K562 (cell line): ENCODE measurements around the gene IRF2. TPM values are rescaled to one million over a fixed set of nuclear protein-coding genes. Genes with fewer than 3 reads are reported as not detected.
A peak's percentile ranks its signal among the peaks of the same experiment; 100 is the strongest.

Experiments
- ATAC-seq: fragments of 200-7000 bp; cut with Tn5 transposase; 3 replicates; pipeline ENCODE4 v1.9.1; 2020; ENCODE audit warnings: moderate library complexity
- BruUV-seq: library from RNA; stranded (reverse); fragments of 400-500 nt; replicated peaks from 2 replicates; lab custom pipeline; 2021; lab: Mats Ljungman, UMichigan
- CTCF ChIA-PET: fragments of 300-600 bp; formaldehyde crosslinking; extraction: SDS; loops from one replicate; lab custom pipeline; 2021; ENCODE audit warnings: low intra/inter-chr PET ratio; lab: Yijun Ruan, JAX
- POLR2A ChIA-PET: fragments of 300-600, 350-650 bp; sonication (Branson Sonifier 250); formaldehyde crosslinking; extraction: SDS; loops from one replicate; lab custom pipeline; 2021; ENCODE audit warnings: antibody characterized with exemption, inconsistent platforms; lab: Yijun Ruan, JAX
- DNase-seq, 4 experiments: peaks; one replicate each; pipeline versions ENCODE4 v3.0.0 to v3.0.0-alpha.2; 2011 to 2018; ENCODE audit warnings: low spot score in 3 of 4, mixed read lengths in 3 of 4; ENCODE audit errors: extremely low read depth in 1 of 4
- FAIRE-seq: peaks from 2 replicates; lab custom pipeline; 2011; peaks lifted over from hg19 to GRCh38; lab: Jason Lieb, UNC
- H2AFZ ChIP-seq: 2 replicates; pipeline ENCODE4 v1.6.0; 2011; ENCODE audit warnings: low read depth, low read length, control low read depth, inconsistent platforms
- H3K27ac ChIP-seq: fragments of 200-600 bp; 3 replicates; pipeline ENCODE4 v1.8.0; 2011; ENCODE audit warnings: low read depth, mild to moderate bottlenecking, control low read depth, inconsistent platforms, low read length, moderate library complexity, mixed read lengths; ENCODE audit errors: extremely low read depth
- H3K27me3 ChIP-seq, 2 experiments: fragments of 300-600 bp in 1 of 2; 2 replicates in 1 of 2; 3 replicates in 1 of 2; pipeline versions ENCODE4 v1.6.0 to v1.8.0; 2011; ENCODE audit warnings: inconsistent platforms in 2 of 2, low read length in 2 of 2, mild to moderate bottlenecking in 1 of 2, mixed read lengths in 1 of 2, moderate library complexity in 1 of 2; ENCODE audit not compliant: control insufficient read depth in 2 of 2, insufficient read depth in 2 of 2
- H3K36me3 ChIP-seq: fragments of 300-600 bp; 3 replicates; pipeline ENCODE4 v1.8.0; 2011; ENCODE audit warnings: mild to moderate bottlenecking, low read length, inconsistent platforms; ENCODE audit not compliant: control insufficient read depth, insufficient read depth
- H3K4me1 ChIP-seq, 2 experiments: fragments of 200-600 bp in 1 of 2; replicated peaks in 1 of 2; 2 replicates in 1 of 2; 3 replicates in 1 of 2; pipeline versions ENCODE4 v1.5.1 to v1.8.0; 2011; ENCODE audit warnings: inconsistent platforms in 2 of 2, low read length in 2 of 2, mild to moderate bottlenecking in 1 of 2, mixed read lengths in 1 of 2, moderate library complexity in 1 of 2; ENCODE audit not compliant: control insufficient read depth in 2 of 2, insufficient read depth in 2 of 2
- H3K4me2 ChIP-seq: 2 replicates; pipeline ENCODE4 v1.6.1; 2011; ENCODE audit warnings: low read length, control low read depth, inconsistent platforms, mixed read lengths; ENCODE audit not compliant: insufficient read depth
- H3K4me3 ChIP-seq: fragments of 200-600 bp; sonication (generic), shearing (Covaris generic); 2 replicates; pipeline ENCODE4 v1.5.1; 2016; ENCODE audit warnings: control low read depth, inconsistent platforms
- H3K79me2 ChIP-seq: fragments of 200-600 bp; 3 replicates; pipeline ENCODE4 v1.8.0; 2011; ENCODE audit warnings: low read length, inconsistent platforms; ENCODE audit not compliant: control insufficient read depth, insufficient read depth
- H3K9ac ChIP-seq, 2 experiments: 2 replicates each; pipeline versions ENCODE4 v1.6.0 to v1.6.1; 2011; ENCODE audit warnings: low read depth in 2 of 2, low read length in 2 of 2, control low read depth in 1 of 2, inconsistent platforms in 1 of 2, mild to moderate bottlenecking in 1 of 2, mixed read lengths in 1 of 2; ENCODE audit not compliant: insufficient read depth in 1 of 2
- H3K9me1 ChIP-seq: one replicate; pipeline ENCODE4 v1.6.0; 2011; ENCODE audit warnings: inconsistent platforms, mild to moderate bottlenecking, low read length, moderate library complexity; ENCODE audit not compliant: control insufficient read depth, insufficient read depth
- H3K9me3 ChIP-seq: replicated peaks from 2 replicates; pipeline ENCODE4 v1.5.1; 2011; ENCODE audit warnings: low read depth, low read length, inconsistent platforms; ENCODE audit not compliant: control insufficient read depth, insufficient read depth
- H4K20me1 ChIP-seq: replicated peaks from 2 replicates; pipeline ENCODE4 v1.6.1; 2011; ENCODE audit warnings: low read length, inconsistent platforms, mixed read lengths; ENCODE audit not compliant: control insufficient read depth, insufficient read depth
- C11orf30 ChIP-seq: fragments of 450-650 bp; IDR thresholded peaks from 2 replicates; pipeline ENCODE4 v1.6.1; 2016; ENCODE audit warnings: low read depth, mild to moderate bottlenecking
- ELF2 ChIP-seq: fragments of 250-450 bp; sonication (Bioruptor Pico); IDR thresholded peaks from 2 replicates; pipeline ENCODE4 v1.5.0; 2021; ENCODE audit warnings: mild to moderate bottlenecking
- ETV6 ChIP-seq, 3 experiments: fragments of 150-350 bp in 1 of 3; sonication (generic) in 1 of 3; formaldehyde crosslinking in 1 of 3; IDR thresholded peaks; 2 replicates each; pipeline versions ENCODE4 v1.6.1 to v1.8.0; 2014 to 2022; ENCODE audit warnings: borderline replicate concordance in 2 of 3, low read depth in 2 of 3, antibody characterized with exemption in 1 of 3, low read length in 1 of 3, mild to moderate bottlenecking in 1 of 3, missing genetic modification reagents in 1 of 3
- HMG20B ChIP-seq: fragments of 250-450 bp; sonication (Bioruptor Pico); IDR thresholded peaks from 2 replicates; pipeline ENCODE4 v1.5.0; 2021; ENCODE audit warnings: mild to moderate bottlenecking
- MAFF ChIP-seq: IDR thresholded peaks from 2 replicates; pipeline ENCODE4 v1.6.1; 2012; ENCODE audit warnings: low read length, improper control_type of control experiment
- MAFG ChIP-seq: fragments of 450-650 bp; conservative IDR thresholded peaks from 2 replicates; pipeline ENCODE4 v1.6.1; 2016; ENCODE audit warnings: missing genetic modification characterization, missing compliant biosample characterization
- MIER1 ChIP-seq: fragments of 450-650 bp; IDR thresholded peaks from 2 replicates; pipeline ENCODE4 v1.6.1; 2016; ENCODE audit warnings: antibody characterized with exemption, mild to moderate bottlenecking, low read depth
- NFE2 ChIP-seq: IDR thresholded peaks from 2 replicates; pipeline ENCODE4 v1.6.1; 2014; ENCODE audit warnings: antibody characterized with exemption, low read depth
- NFIC ChIP-seq: fragments of 450-650 bp; IDR thresholded peaks from 2 replicates; pipeline ENCODE4 v1.6.1; 2017; ENCODE audit warnings: mild to moderate bottlenecking, inconsistent platforms
- NRF1 ChIP-seq, 2 experiments: fragments of 450-650 bp; IDR thresholded peaks in 1 of 2; conservative IDR thresholded peaks in 1 of 2; 2 replicates each; pipeline ENCODE4 v1.6.1; 2014; ENCODE audit warnings: mild to moderate bottlenecking in 2 of 2
- PHF20 ChIP-seq: fragments of 450-650 bp; IDR thresholded peaks from 2 replicates; pipeline ENCODE4 v1.6.1; 2018; ENCODE audit not compliant: partially characterized antibody
- U2AF2 ChIP-seq: fragments of 200-400 bp; formaldehyde crosslinking; optimal IDR thresholded peaks from 2 replicates; pipeline ENCODE3; 2017; ENCODE audit warnings: low read depth, mild to moderate bottlenecking, low read length
- XRCC5 ChIP-seq: fragments of 200-400 bp; formaldehyde crosslinking; IDR thresholded peaks from 2 replicates; pipeline ENCODE4 v1.6.1; 2017; ENCODE audit warnings: low read depth, mild to moderate bottlenecking, low read length
- ZBTB8A ChIP-seq: fragments of 450-650 bp; IDR thresholded peaks from 2 replicates; pipeline ENCODE4 v1.6.1; 2018; ENCODE audit warnings: mild to moderate bottlenecking, moderate library complexity; ENCODE audit not compliant: partially characterized antibody
- ZNF24 ChIP-seq: fragments of 450-650 bp; IDR thresholded peaks from 2 replicates; pipeline ENCODE4 v1.6.1; 2016
- ZNF316 ChIP-seq: fragments of 450-650 bp; IDR thresholded peaks from 2 replicates; pipeline ENCODE4 v1.6.1; 2016
- ZNF584 ChIP-seq: fragments of 200-800 bp; sonication (Bioruptor generic); IDR thresholded peaks from 2 replicates; pipeline ENCODE4 v1.6.1; 2016; ENCODE audit warnings: low read depth, mild to moderate bottlenecking, missing genetic modification characterization, missing compliant biosample characterization
- ZNF717 ChIP-seq: fragments of 250-450 bp; sonication (Bioruptor Pico); IDR thresholded peaks from 2 replicates; pipeline ENCODE4 v1.5.0; 2021
- WGBS: fragments of 100-300 bp; shearing (Covaris generic); methylation state at CpG from one replicate; pipeline ENCODE4 v1.1.6; 2016; ENCODE audit warnings: low coverage, mixed read lengths; ENCODE audit not compliant: insufficient coverage; ENCODE audit errors: missing lambda C conversion rate; 5-methylcytosine and 5-hydroxymethylcytosine counted together
- in situ Hi-C: fragments of 300-500 bp; cut with MboI; formaldehyde crosslinking; loops from 4 replicates; pipeline ENCODE4 v1.15.0; 2018; ENCODE audit warnings: inconsistent platforms, mixed read lengths
- intact Hi-C: fragments of 100-400 bp; cut with micrococcal nuclease; formaldehyde crosslinking; loops from 2 replicates; pipeline ENCODE4 v1.14.2; 2022
- polyA plus RNA-seq, 8 experiments: library from polyadenylated mRNA; depleted of rRNA in 4 of 8; stranded (reverse) in 5 of 8; unstranded in 3 of 8; fragments of >200 nt; fragmentation: Nextera tagmentation in 2 of 8; fragmentation: Illumina TruSeq in 1 of 8; extraction: Ambion mirVana in 2 of 8; extraction: Trizol in 1 of 8; gene quantifications; 2 replicates each; pipeline versions ENCODE4 v1.2.1 to v1.2.3, GENCODE V29; 2011 to 2014; ENCODE audit warnings: inconsistent platforms in 1 of 8, missing spikeins in 1 of 8
- total RNA-seq, 7 experiments: library from RNA; depleted of rRNA in 6 of 7; stranded (reverse); fragments of >200 nt in 6 of 7; fragmentation: Illumina TruSeq in 2 of 7; extraction: Trizol in 2 of 7; gene quantifications; 2 replicates each; pipeline versions ENCODE4 v1.2.1 to v1.2.3, GENCODE V29; 2011 to 2021; ENCODE audit warnings: low replicate concordance in 1 of 7
- TF ChIP-seq, protein P1 (sequence below): sonication (generic); formaldehyde crosslinking; IDR thresholded peaks from 2 replicates; pipeline ENCODE4 v1.8.1; 2022; ENCODE audit warnings: missing genetic modification reagents

Gene IRF2
- total and polyA plus RNA-seq, 9 of the 15 experiments (the other 6 are each of a cell fraction or from before 2014, with no cell fraction given) = 7.1 to 17.1 (median 11.3) TPM

DNA sequence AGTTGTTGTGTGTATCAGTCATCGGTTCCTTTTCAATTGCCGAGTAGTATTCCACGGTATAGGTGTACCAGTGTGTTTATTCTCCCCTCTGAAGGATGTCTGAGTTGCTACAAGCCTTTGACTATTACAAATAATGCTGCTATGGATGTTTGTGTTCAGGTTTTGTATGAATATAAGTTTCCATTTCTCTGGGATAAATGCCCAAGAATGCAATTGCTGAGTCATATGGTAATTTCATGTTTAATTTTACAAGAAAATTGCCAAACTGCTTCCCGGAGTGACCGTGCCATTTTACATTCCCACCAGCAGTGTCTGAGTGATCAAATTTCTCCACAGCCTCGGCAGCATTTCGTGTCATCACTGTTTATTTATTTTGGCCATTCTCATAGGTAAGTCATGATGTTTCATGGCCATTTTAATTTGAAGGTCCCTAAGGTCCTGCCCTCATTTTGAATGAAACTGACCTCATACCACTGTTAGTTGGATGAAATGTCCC lies 73.9 kb downstream of the IRF2 start:
- ChIA-PET CTCF (no interaction called here), POLR2A (no interaction called here)
- H3K9me1 ChIP-seq = no peaks in the 10 kb centered on the region
- BruUV-seq = no TSS peak
- no peak overlapping the region for H3K4me2 ChIP-seq
- H2AFZ ChIP-seq = no peak overlapping the region
- in situ Hi-C loops (no loop called here), intact Hi-C loops (no loop called here)
- 73% methylated on average over 7 of the region's 7 CpGs for WGBS
- no peak for DNase-seq
- TF ChIP-seq ELF2 (no peak), NFE2 (peak; percentile 12; the same call in 1 of the 2 replicates), MAFG (tag) (peak; percentile 54), XRCC5 (no peak), C11orf30 (peak; percentile 36), MAFF (peak; percentile 11; the same call in 1 of the 2 replicates), ZNF24 (no peak), ZNF316 (peak; percentile 57)
- H4K20me1 ChIP-seq = no peaks in the 10 kb centered on the region
- H3K9me3 ChIP-seq = no peaks in the 10 kb centered on the region
- H3K36me3 ChIP-seq = peaks cover 25% of the 10 kb centered on the region; the same call in 2 of the 3 replicates
- H3K9ac ChIP-seq = no peak overlapping the region
- no peaks in the 10 kb centered on the region; a peak in 1 of 5 replicates for H3K4me1 ChIP-seq
- H3K79me2 ChIP-seq = no peaks in the 10 kb centered on the region
- ATAC-seq = no peak
- no peak overlapping the region for H3K27ac ChIP-seq
- H3K27me3 ChIP-seq = no peaks in the 10 kb centered on the region
- no peak overlapping the region for H3K4me3 ChIP-seq
- FAIRE-seq = no peak

DNA sequence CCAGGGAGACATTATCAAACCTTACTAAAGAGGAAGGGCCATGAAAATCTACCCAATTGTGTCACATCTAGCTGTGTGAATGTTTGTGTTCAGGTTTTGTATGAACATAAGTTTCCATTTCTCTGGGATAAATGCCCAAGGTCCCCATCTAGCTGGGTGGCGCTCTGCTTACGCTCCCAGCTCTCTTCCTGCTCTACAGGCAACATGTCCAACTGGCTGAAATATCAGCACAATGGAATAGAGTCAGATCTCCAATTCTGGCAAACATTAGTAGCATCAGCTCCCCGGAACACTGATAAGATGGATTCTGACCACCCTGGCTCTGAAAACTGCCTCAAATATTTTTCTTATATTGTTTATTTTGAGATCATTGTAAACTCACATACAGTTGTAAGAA lies 74.8 kb downstream of the IRF2 start:
- Histone ChIP-seq H3K9me1 (no peaks in the 10 kb centered on the region), H3K9me3 (no peaks in the 10 kb centered on the region), H3K4me3 (no peak overlapping the region), H3K4me2 (no peak overlapping the region), H4K20me1 (no peaks in the 10 kb centered on the region), H3K4me1 (no peaks in the 10 kb centered on the region; a peak in 1 of 5 replicates), H2AFZ (no peak overlapping the region), H3K27me3 (no peaks in the 10 kb centered on the region), H3K36me3 (peaks cover 24% of the 10 kb centered on the region; the same call in 2 of the 3 replicates), H3K79me2 (no peaks in the 10 kb centered on the region), H3K27ac (no peak overlapping the region), H3K9ac (no peak overlapping the region)
- ChIA-PET CTCF (no interaction called here), POLR2A (interaction anchor here (0.7 kb wide), 1 partner anchor 9 kb away, joined by 3 read pairs; no protein-coding TSS in a partner anchor)
- intact Hi-C loops = no loop called here
- in situ Hi-C loops = no loop called here
- FAIRE-seq (no peak), ATAC-seq (no peak), DNase-seq (no peak)
- WGBS = 88% methylated on average over 3 of the region's 3 CpGs
- BruUV-seq = no TSS peak
- TF ChIP-seq ZNF717 (no peak), ZBTB8A (no peak), MIER1 (no peak), NRF1 (conservative IDR thresholded peaks at IDR 0.05 in 1 of 2, IDR thresholded peaks at IDR 0.05 in 1 of 2) (no peak), PHF20 (no peak), U2AF2 (no peak), ETV6 (IDR thresholded peaks at IDR 0.05; ENCODE audit: borderline replicate concordance in 1 of 2, low read depth in 2 of 2, low read length in 1 of 2) (no peak), ETV6 (CRISPR knock-in tag; IDR thresholded peaks at IDR 0.05; ENCODE audit: borderline replicate concordance) (no peak), NFIC (no peak), ZNF584 (CRISPR knock-in tag) (no peak), HMG20B (no peak)
- TF ChIP-seq, protein P1, sequence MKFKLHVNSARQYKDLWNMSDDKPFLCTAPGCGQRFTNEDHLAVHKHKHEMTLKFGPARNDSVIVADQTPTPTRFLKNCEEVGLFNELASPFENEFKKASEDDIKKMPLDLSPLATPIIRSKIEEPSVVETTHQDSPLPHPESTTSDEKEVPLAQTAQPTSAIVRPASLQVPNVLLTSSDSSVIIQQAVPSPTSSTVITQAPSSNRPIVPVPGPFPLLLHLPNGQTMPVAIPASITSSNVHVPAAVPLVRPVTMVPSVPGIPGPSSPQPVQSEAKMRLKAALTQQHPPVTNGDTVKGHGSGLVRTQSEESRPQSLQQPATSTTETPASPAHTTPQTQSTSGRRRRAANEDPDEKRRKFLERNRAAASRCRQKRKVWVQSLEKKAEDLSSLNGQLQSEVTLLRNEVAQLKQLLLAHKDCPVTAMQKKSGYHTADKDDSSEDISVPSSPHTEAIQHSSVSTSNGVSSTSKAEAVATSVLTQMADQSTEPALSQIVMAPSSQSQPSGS = no peak
